Neural progenitor cell (in vitro differentiated cells): ENCODE measurements around the gene FRS2.

Source experiments
- CTCF ChIP-seq: fragments of 200-600 bp; sonication (generic); IDR thresholded peaks from 2 replicates; pipeline ENCODE4 v1.5.1; 2017; ENCODE audit warnings: antibody characterized with exemption, mild to moderate bottlenecking
- EZH2 ChIP-seq: fragments of 200-600 bp; sonication (generic); IDR thresholded peaks from 2 replicates; pipeline ENCODE4 v1.6.1; 2017; ENCODE audit warnings: antibody characterized with exemption, mild to moderate bottlenecking, moderate library complexity

GRCh38 chr12:69464428-69464827, 5.8 kb upstream of the FRS2 start:
- no peak for TF ChIP-seq EZH2
- TF ChIP-seq CTCF: no peak
